ENCODE measurements around the gene BTG3.

The BTG3 gene

GRCh38 chr21:17550671-17551308 lies 61.9 kb downstream of the BTG3 start:
- no peak overlapping the region for H3K27ac ChIP-seq
- no peak for TF ChIP-seq CTCF (conservative IDR thresholded peaks at IDR 0.05; ENCODE audit: low read depth)
- ChIA-PET POLR2A (ENCODE audit: low non-redundant PET) (no interaction called here), CTCF (no interaction called here)
- DNase-seq (ENCODE audit: low spot score) = no peak

GRCh38 chr21:17548262-17548661 lies 64.4 kb downstream of the BTG3 start:
- TF ChIP-seq CTCF (conservative IDR thresholded peaks at IDR 0.05; ENCODE audit: low read depth) = no peak
- H3K27ac ChIP-seq = no peak overlapping the region
- ChIA-PET POLR2A (ENCODE audit: low non-redundant PET) (no interaction called here), CTCF (interaction anchor here (0.6 kb wide), 1 partner anchor 86 kb away, joined by 4 read pairs; no protein-coding TSS in a partner anchor)
- no peak for DNase-seq (ENCODE audit: low spot score)

GRCh38 chr21:17545007-17545406 lies 67.7 kb downstream of the BTG3 start:
- ChIA-PET POLR2A (ENCODE audit: low non-redundant PET) (no interaction called here), CTCF (interaction anchor here (0.7 to 1.1 kb wide), 3 partner anchors 10 to 70 kb away, joined by 3 to 6 read pairs (median 3); no protein-coding TSS in a partner anchor)
- no peak overlapping the region for H3K27ac ChIP-seq
- DNase-seq (ENCODE audit: low spot score) = no peak
- no peak for TF ChIP-seq CTCF (conservative IDR thresholded peaks at IDR 0.05; ENCODE audit: low read depth)
